H1 (cell line): ENCODE measurements around the gene BCAS1. TPM values are rescaled to one million over a fixed set of nuclear protein-coding genes. Genes with fewer than 3 reads are reported as not detected.

ENCODE experiments used
- CTCF ChIA-PET: fragments of 300-600 bp; sonication (Branson Sonifier 250); formaldehyde crosslinking; loops from one replicate; lab custom pipeline; 2021; ENCODE audit not compliant: partially characterized antibody; lab: Charles Lee
- POLR2A ChIA-PET: fragments of 300-600 bp; sonication (Branson Sonifier 250); formaldehyde crosslinking; loops from one replicate; lab custom pipeline; 2021; ENCODE audit warnings: inconsistent platforms; ENCODE audit not compliant: partially characterized antibody; lab: Charles Lee
- DNase-seq, 2 experiments: peaks; one replicate each; pipeline versions ENCODE4 v3.0.0 to v3.0.0-alpha.2; 2010 to 2022; ENCODE audit warnings: low spot score in 2 of 2, low read depth in 1 of 2, mixed read lengths in 1 of 2
- FAIRE-seq: peaks from 2 replicates; lab custom pipeline; 2011; peaks lifted over from hg19 to GRCh38; lab: Jason Lieb, UNC
- H2AFZ ChIP-seq: 2 replicates; pipeline ENCODE4 v1.8.1; 2012; ENCODE audit warnings: low read length, inconsistent platforms
- H2AK5ac ChIP-seq: 2 replicates; pipeline ENCODE4 v1.6.1; 2013; ENCODE audit warnings: low read depth, low read length
- H2BK120ac ChIP-seq: replicated peaks from 2 replicates; pipeline ENCODE3; 2013; ENCODE audit warnings: low read depth, low read length, inconsistent platforms
- H2BK12ac ChIP-seq: 2 replicates; pipeline ENCODE4 v1.6.1; 2013; ENCODE audit warnings: low read depth, low read length
- H2BK15ac ChIP-seq: 2 replicates; pipeline ENCODE4 v1.6.1; 2013; ENCODE audit warnings: low read length
- H2BK20ac ChIP-seq: 2 replicates; pipeline ENCODE4 v1.6.1; 2013; ENCODE audit warnings: low read length
- H2BK5ac ChIP-seq: 2 replicates; pipeline ENCODE4 v1.6.1; 2013; ENCODE audit warnings: low read depth, low read length
- H3K14ac ChIP-seq: 2 replicates; pipeline ENCODE4 v1.6.1; 2013; ENCODE audit warnings: inconsistent platforms; ENCODE audit not compliant: insufficient read length
- H3K18ac ChIP-seq: 2 replicates; pipeline ENCODE4 v1.6.1; 2013; ENCODE audit warnings: low read length; ENCODE audit errors: extremely low read depth
- H3K23ac ChIP-seq: 2 replicates; pipeline ENCODE4 v1.6.1; 2013; ENCODE audit warnings: inconsistent platforms; ENCODE audit not compliant: insufficient read length
- H3K23me2 ChIP-seq: 2 replicates; pipeline ENCODE4 v1.6.1; 2013; ENCODE audit warnings: low read depth, low read length
- H3K27ac ChIP-seq: 2 replicates; pipeline ENCODE4 v1.6.1; 2011; ENCODE audit warnings: low read depth, low read length, inconsistent platforms
- H3K27me3 ChIP-seq, 4 experiments: replicated peaks in 1 of 4; 1 replicate in 1 of 4; 2 replicates in 3 of 4; pipeline versions ENCODE4 v1.6.1 to v1.8.1; 2011 to 2013; ENCODE audit warnings: low read length in 3 of 4, mild to moderate bottlenecking in 3 of 4, inconsistent platforms in 2 of 4, mixed read lengths in 2 of 4, moderate library complexity in 1 of 4; ENCODE audit not compliant: control insufficient read depth in 3 of 4, insufficient read depth in 3 of 4; ENCODE audit errors: extremely low read depth in 1 of 4
- H3K36me3 ChIP-seq, 4 experiments: 2 replicates each; pipeline versions ENCODE4 v1.6.1 to v1.8.1; 2011 to 2013; ENCODE audit warnings: mild to moderate bottlenecking in 4 of 4, low read length in 3 of 4, moderate library complexity in 2 of 4, control low read depth in 1 of 4, inconsistent platforms in 1 of 4; ENCODE audit not compliant: insufficient read depth in 4 of 4, control insufficient read depth in 2 of 4
- H3K4ac ChIP-seq: replicated peaks from 2 replicates; pipeline ENCODE3; 2013; ENCODE audit warnings: low read length, low read depth, mixed read lengths, inconsistent platforms; ENCODE audit not compliant: insufficient read length
- H3K4me1 ChIP-seq, 4 experiments: replicated peaks in 1 of 4; 1 replicate in 1 of 4; 2 replicates in 3 of 4; pipeline versions ENCODE4 v1.6.1 to v1.8.1; 2011 to 2013; ENCODE audit warnings: low read length in 3 of 4, inconsistent platforms in 2 of 4, mixed read lengths in 1 of 4; ENCODE audit not compliant: insufficient read depth in 4 of 4, control insufficient read depth in 3 of 4
- H3K4me2 ChIP-seq, 2 experiments: 2 replicates each; pipeline versions ENCODE4 v1.6.1 to v1.8.1; 2011 to 2013; ENCODE audit warnings: low read depth in 2 of 2, low read length in 2 of 2, control low read depth in 1 of 2, inconsistent platforms in 1 of 2, mild to moderate bottlenecking in 1 of 2; ENCODE audit not compliant: insufficient read depth in 1 of 2
- H3K4me3 ChIP-seq, 4 experiments: fragments of 200-600, 300-600 bp in 1 of 4; sonication (generic), shearing (Covaris generic), sonication (Bioruptor Twin) in 1 of 4; 2 replicates each; pipeline versions ENCODE4 v1.5.1 to v1.8.1; 2011 to 2016; ENCODE audit warnings: low read length in 4 of 4, low read depth in 3 of 4, control low read depth in 2 of 4, inconsistent platforms in 2 of 4, mild to moderate bottlenecking in 2 of 4, mixed read lengths in 1 of 4, moderate library complexity in 1 of 4; ENCODE audit not compliant: insufficient read depth in 2 of 4; ENCODE audit errors: extremely low read depth in 1 of 4
- H3K56ac ChIP-seq: replicated peaks from 2 replicates; pipeline ENCODE3; 2013; ENCODE audit warnings: low read depth, mild to moderate bottlenecking, mixed read lengths, low read length, inconsistent platforms; ENCODE audit not compliant: insufficient read length
- H3K79me1 ChIP-seq: 2 replicates; pipeline ENCODE4 v1.6.1; 2013; ENCODE audit warnings: low read depth, low read length, control low read depth
- H3K79me2 ChIP-seq, 2 experiments: 2 replicates each; pipeline versions ENCODE4 v1.6.1 to v1.8.1; 2012 to 2013; ENCODE audit warnings: low read length in 2 of 2, mild to moderate bottlenecking in 2 of 2, inconsistent platforms in 1 of 2; ENCODE audit not compliant: insufficient read depth in 2 of 2, control insufficient read depth in 1 of 2
- H3K9ac ChIP-seq, 4 experiments: replicated peaks in 1 of 4; 1 replicate in 1 of 4; 2 replicates in 3 of 4; pipeline versions ENCODE4 v1.6.1 to v1.8.1; 2011 to 2013; ENCODE audit warnings: low read depth in 3 of 4, low read length in 3 of 4, control low read depth in 2 of 4, mild to moderate bottlenecking in 2 of 4, moderate library complexity in 2 of 4, inconsistent platforms in 1 of 4; ENCODE audit errors: extremely low read depth in 1 of 4
- H3K9me3 ChIP-seq, 2 experiments: 2 replicates each; pipeline versions ENCODE4 v1.6.1 to v1.8.1; 2012 to 2013; ENCODE audit warnings: mild to moderate bottlenecking in 2 of 2, moderate library complexity in 2 of 2, control low read depth in 1 of 2, inconsistent platforms in 1 of 2, low read depth in 1 of 2, low read length in 1 of 2, mixed read lengths in 1 of 2; ENCODE audit not compliant: insufficient read depth in 2 of 2
- H4K20me1 ChIP-seq, 2 experiments: replicated peaks in 1 of 2; 2 replicates each; pipeline versions ENCODE3 to v1.8.1; 2011 to 2013; ENCODE audit warnings: inconsistent platforms in 2 of 2, low read length in 2 of 2, mild to moderate bottlenecking in 1 of 2; ENCODE audit not compliant: insufficient read depth in 2 of 2, control insufficient read depth in 1 of 2
- H4K5ac ChIP-seq: 2 replicates; pipeline ENCODE4 v1.6.1; 2013; ENCODE audit warnings: low read length, low read depth, mixed read lengths, inconsistent platforms; ENCODE audit not compliant: insufficient read length
- H4K8ac ChIP-seq: 2 replicates; pipeline ENCODE4 v1.8.0; 2013; ENCODE audit warnings: mild to moderate bottlenecking, moderate library complexity, low read length, inconsistent platforms; ENCODE audit not compliant: insufficient read depth; ENCODE audit errors: extremely low read depth
- H4K91ac ChIP-seq: replicated peaks from 2 replicates; pipeline ENCODE3; 2013; ENCODE audit warnings: low read length, mixed read lengths, inconsistent platforms; ENCODE audit not compliant: insufficient read length
- CTBP2 ChIP-seq: IDR thresholded peaks from 2 replicates; pipeline ENCODE4 v1.7.0; 2011; ENCODE audit warnings: borderline replicate concordance, mild to moderate bottlenecking, moderate library complexity, mixed read lengths, low read length; ENCODE audit not compliant: insufficient read depth, insufficient read length
- HDAC2 ChIP-seq, 2 experiments: fragments of 300-600 bp in 1 of 2; sonication (generic) in 1 of 2; IDR thresholded peaks; 2 replicates each; pipeline ENCODE4 v1.6.1; 2011 to 2012; ENCODE audit warnings: low read depth in 2 of 2, low read length in 2 of 2, mild to moderate bottlenecking in 2 of 2, moderate library complexity in 2 of 2, borderline replicate concordance in 1 of 2, inconsistent platforms in 1 of 2
- NRF1 ChIP-seq: IDR thresholded peaks from 2 replicates; pipeline ENCODE4 v1.6.1; 2011; ENCODE audit warnings: mild to moderate bottlenecking, low read depth, low read length, improper control_type of control experiment
- RNF2 ChIP-seq: fragments of 200-900, 300-1000 bp; sonication (generic); IDR thresholded peaks from 2 replicates; pipeline ENCODE4 v1.7.1; 2016; ENCODE audit warnings: borderline replicate concordance, low read depth, mild to moderate bottlenecking, antibody characterized with exemption, low read length; ENCODE audit not compliant: poor library complexity, severe bottlenecking; ENCODE audit errors: missing control alignments
- SIN3A ChIP-seq, 2 experiments: IDR thresholded peaks in 1 of 2; conservative IDR thresholded peaks in 1 of 2; 2 replicates each; pipeline ENCODE4 v1.6.1; 2011 to 2012; ENCODE audit warnings: low read length in 2 of 2, improper control_type of control experiment in 1 of 2, low read depth in 1 of 2, mild to moderate bottlenecking in 1 of 2
- SIRT6 ChIP-seq: IDR thresholded peaks from one replicate; pipeline ENCODE4 v1.7.1; 2012; ENCODE audit warnings: low read length, inconsistent platforms
- TCF12 ChIP-seq: IDR thresholded peaks from 2 replicates; pipeline ENCODE4 v1.6.1; 2011; ENCODE audit warnings: low read depth, mild to moderate bottlenecking, low read length
- USF2 ChIP-seq: IDR thresholded peaks from 2 replicates; pipeline ENCODE4 v1.6.1; 2011; ENCODE audit warnings: low read length, improper control_type of control experiment
- YY1 ChIP-seq: IDR thresholded peaks from 2 replicates; pipeline ENCODE4 v1.6.1; 2011; ENCODE audit warnings: low read depth, mild to moderate bottlenecking, low read length
- WGBS, 2 experiments: shearing (Covaris generic) in 1 of 2; methylation state at CpG; one replicate each; pipeline versions ENCODE4 v1.1.6 to v1.1.7; 2013 to 2015; ENCODE audit warnings: low lambda C conversion rate in 2 of 2, mixed read lengths in 2 of 2, inconsistent platforms in 1 of 2, low coverage in 1 of 2, missing lambda C conversion rate in 1 of 2; ENCODE audit not compliant: insufficient replicate concordance in 2 of 2, insufficient coverage in 1 of 2, insufficient read length in 1 of 2; ENCODE audit errors: extremely low coverage in 1 of 2, missing lambda C conversion rate in 1 of 2; 5-methylcytosine and 5-hydroxymethylcytosine counted together
- polyA plus RNA-seq, 7 experiments: library from polyadenylated mRNA; depleted of rRNA in 3 of 7; stranded (reverse) in 5 of 7; unstranded in 2 of 7; fragments of >200 nt in 5 of 7; fragments of 200-250 nt in 2 of 7; gene quantifications; 1 replicate in 5 of 7; 2 replicates in 1 of 7; 4 replicates in 1 of 7; pipeline versions ENCODE4 v1.2.1 to v1.2.3, GENCODE V29; 2011 to 2013; ENCODE audit warnings: missing spikeins in 2 of 7, mixed read lengths in 2 of 7
- total RNA-seq: library from RNA; stranded (reverse); fragmentation: NEBNext Ultra II Directional; extraction: Animal tissue kit (Norgen Biotek cat#: 25700); gene quantifications from 2 replicates; pipeline ENCODE4 v1.2.1, GENCODE V29; 2021

The BCAS1 gene
- total and polyA plus RNA-seq, 2 of the 8 experiments (the other 6 are each of a cell fraction or from before 2014, with no cell fraction given), result 0.06 to 0.19 TPM

GRCh38 chr20:53940907-53941545 lies 129.4 kb downstream of the BCAS1 start:
- H3K36me3 ChIP-seq, result no peaks in the 10 kb centered on the region
- no peak overlapping the region for H3K14ac ChIP-seq
- no peak overlapping the region for H3K9ac ChIP-seq
- peak in 1 of 2 experiments; percentile 28 for DNase-seq
- no peak overlapping the region for H2AK5ac ChIP-seq
- H3K56ac ChIP-seq, result no peak overlapping the region
- WGBS, 2 experiments, result 71% methylated on average over 6 of the region's 6 CpGs; no CpG with 5 or more reads in 1 of the 2 experiments
- peaks cover 3 to 22% (median 15%) of the 10 kb centered on the region in 4 experiments for H3K4me1 ChIP-seq
- no peak overlapping the region for H4K91ac ChIP-seq
- peak overlapping the region; percentile 25 for H4K5ac ChIP-seq
- ChIA-PET POLR2A (interaction anchor here (0.7 to 1.6 kb wide), 9 partner anchors 8 to 361 kb away, joined by 3 to 4 read pairs (median 3); no protein-coding TSS in a partner anchor), CTCF (interaction anchor here (0.7 to 8.8 kb wide), 18 partner anchors 14 to 602 kb away, joined by 3 to 102 read pairs (median 5); no protein-coding TSS in a partner anchor)
- no peak overlapping the region for H2BK15ac ChIP-seq
- TF ChIP-seq SIN3A (conservative IDR thresholded peaks at IDR 0.05 in 1 of 2, IDR thresholded peaks at IDR 0.05 in 1 of 2; ENCODE audit: low read depth in 1 of 2, low read length in 2 of 2) (no peak), SIRT6 (no peak), CTBP2 (no peak), YY1 (peak; percentile 38; the same call in 1 of the 2 replicates), TCF12 (no peak), HDAC2 (IDR thresholded peaks at IDR 0.05; ENCODE audit: borderline replicate concordance in 1 of 2, low read depth in 2 of 2, low read length in 2 of 2) (no peak), NRF1 (no peak), USF2 (no peak), RNF2 (no peak)
- H3K4me3 ChIP-seq, result peak overlapping the region in 1 of 4 experiments; percentile 48; a peak in 3 of 8 replicates
- H2BK20ac ChIP-seq, result peak overlapping the region; percentile 87
- no peak overlapping the region; the same call in 1 of the 2 replicates for H2AFZ ChIP-seq
- H3K79me1 ChIP-seq, result no peaks in the 10 kb centered on the region
- H4K8ac ChIP-seq, result no peak overlapping the region
- peak overlapping the region; percentile 57 for H2BK5ac ChIP-seq
- no peaks in the 10 kb centered on the region for H3K9me3 ChIP-seq
- H2BK120ac ChIP-seq, result peak overlapping the region; percentile 33
- 0 out of 2 replicates have a peak overlapping the region, but pooled peaks have one; percentile 45 for H2BK12ac ChIP-seq
- H3K23ac ChIP-seq, result no peak overlapping the region
- no peaks in the 10 kb centered on the region for H3K23me2 ChIP-seq
- no peak overlapping the region for H3K4ac ChIP-seq
- H3K4me2 ChIP-seq, result peak overlapping the region; percentile 14 to 49; a peak in 3 of 4 replicates
- 0 out of 2 replicates have a peak overlapping the region, but pooled peaks have one; percentile 5 for H3K18ac ChIP-seq
- FAIRE-seq, result no peak
- H4K20me1 ChIP-seq, result no peaks in the 10 kb centered on the region
- no peaks in the 10 kb centered on the region for H3K79me2 ChIP-seq
- no peaks in the 10 kb centered on the region for H3K27me3 ChIP-seq
- peak overlapping the region; percentile 35; the same call in 1 of the 2 replicates for H3K27ac ChIP-seq
